ENCODE results near the gene PTPRT. TPM values are rescaled to one million over a fixed set of nuclear protein-coding genes. Genes with fewer than 3 reads are reported as not detected.
"Not testable (repeated sequence)": the region's sequence is repeated elsewhere in the genome, so short reads cannot be mapped to it uniquely, and the experiment has no call there.

Gene PTPRT
- polyA plus RNA-seq, 1 donor, result 0.53 TPM

DNA sequence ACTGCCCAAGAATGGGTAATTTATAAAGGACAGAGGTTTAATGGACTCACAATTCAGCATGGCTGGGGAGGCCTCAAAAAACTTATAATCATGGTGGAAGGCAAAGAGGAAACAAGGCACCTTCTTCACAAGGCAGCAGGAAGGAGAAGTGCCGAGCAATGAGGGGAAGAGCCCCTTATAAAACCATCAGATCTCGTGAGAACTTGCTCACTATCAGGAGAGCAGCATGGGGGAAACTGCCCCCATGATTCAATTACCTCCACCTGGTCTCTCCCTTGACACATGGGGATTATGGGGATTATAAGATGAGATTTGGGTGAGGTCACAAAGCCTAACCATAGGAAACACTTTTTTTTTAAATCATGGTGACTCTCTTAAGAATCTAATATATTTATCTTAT, 278.9 kb downstream of the PTPRT start:
- not testable (repeated sequence) for DNase-seq

DNA sequence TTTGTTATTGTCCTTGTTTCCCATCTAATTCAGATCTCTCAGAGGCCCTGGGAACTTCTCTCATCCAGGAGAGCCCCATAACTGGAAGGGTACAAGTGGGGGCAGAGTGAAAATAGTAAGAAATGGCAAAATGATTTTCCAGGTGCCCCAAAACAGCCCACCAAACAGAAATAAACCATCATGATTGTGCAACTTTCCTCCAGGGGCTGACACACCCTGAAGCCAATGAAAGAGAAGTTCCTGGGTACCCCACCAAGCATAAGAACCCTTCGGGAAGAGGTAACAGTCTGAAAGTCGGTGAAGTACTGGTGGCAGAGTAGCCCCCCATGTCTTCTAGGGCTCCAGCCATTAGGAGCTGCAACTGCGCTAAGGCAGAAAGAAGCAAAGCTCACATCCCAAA, 282.0 kb downstream of the PTPRT start:
- no peak for DNase-seq

DNA sequence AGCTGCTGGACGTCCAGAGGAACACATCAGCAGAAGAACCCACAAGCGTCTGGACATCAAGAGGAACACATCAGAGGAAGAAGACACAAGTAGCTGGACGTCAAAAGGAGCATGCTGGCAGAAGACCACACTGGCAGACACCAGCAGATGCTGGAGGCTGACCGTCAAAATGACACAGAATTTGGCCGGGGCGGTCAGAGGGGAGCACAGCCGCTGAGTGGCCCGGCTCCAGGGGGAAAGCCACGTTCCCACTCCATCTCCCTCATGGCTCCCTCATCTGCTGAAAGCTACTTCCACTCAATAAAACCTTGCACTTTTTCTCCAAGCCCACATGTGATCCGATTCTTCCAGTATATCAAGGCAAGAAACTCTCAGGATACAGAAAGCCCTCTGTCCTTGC, 283.6 kb downstream of the PTPRT start:
- no peak for DNase-seq

DNA sequence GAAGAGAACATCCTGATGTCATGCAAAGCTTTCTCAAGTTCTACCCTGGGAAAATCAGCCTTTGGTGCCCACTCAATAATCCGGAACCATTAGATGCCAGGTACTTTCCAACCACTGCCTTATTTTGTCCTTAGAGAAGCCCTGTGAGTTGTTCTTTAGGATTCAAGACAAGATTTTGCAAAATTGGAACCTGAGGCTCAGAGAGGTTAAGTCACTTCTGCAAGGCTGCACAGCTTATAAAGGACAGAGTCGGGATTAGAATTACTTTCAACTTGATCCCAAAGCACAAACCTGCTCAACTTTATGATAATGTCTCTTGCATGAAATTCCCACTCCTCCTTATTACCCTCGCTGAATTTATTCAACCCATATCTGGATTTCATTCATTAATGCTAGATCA, 287.2 kb downstream of the PTPRT start:
- DNase-seq, result no peak

DNA sequence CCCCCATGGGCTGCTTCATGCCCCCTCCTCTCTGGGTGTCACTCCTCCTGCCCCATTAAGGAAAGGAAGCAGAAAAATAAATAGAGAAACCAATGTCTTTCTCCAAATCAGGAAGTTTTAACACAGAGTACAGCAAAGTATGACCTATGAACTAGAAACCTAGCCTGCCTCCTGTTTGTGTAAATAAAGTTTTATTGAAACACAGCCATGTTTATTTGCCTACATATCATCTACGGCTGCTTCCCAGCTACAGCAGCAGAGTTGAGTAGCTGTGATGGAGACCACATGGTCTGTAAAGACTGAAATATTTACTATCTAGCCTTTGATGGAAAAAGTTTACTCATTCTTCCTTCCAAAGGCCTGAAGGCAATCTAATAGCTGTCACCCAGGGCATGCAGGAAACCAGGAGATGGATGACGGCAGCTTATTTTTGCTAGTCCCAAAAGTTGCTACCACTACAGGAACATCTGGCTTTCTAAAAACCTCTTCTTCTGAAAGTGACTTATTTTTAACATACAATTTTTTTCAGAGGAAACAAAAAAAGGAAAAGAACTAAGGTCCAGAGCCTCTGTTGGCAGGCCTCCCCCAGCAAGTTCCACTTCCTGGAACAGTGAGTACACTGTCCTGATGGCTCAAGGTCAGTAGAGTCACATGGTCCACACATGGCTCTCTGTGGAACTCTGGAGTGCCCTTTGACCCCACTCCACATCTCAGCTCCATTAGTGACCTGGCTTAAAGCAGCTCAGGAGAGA, 287.8 kb downstream of the PTPRT start:
- no peak for DNase-seq

DNA sequence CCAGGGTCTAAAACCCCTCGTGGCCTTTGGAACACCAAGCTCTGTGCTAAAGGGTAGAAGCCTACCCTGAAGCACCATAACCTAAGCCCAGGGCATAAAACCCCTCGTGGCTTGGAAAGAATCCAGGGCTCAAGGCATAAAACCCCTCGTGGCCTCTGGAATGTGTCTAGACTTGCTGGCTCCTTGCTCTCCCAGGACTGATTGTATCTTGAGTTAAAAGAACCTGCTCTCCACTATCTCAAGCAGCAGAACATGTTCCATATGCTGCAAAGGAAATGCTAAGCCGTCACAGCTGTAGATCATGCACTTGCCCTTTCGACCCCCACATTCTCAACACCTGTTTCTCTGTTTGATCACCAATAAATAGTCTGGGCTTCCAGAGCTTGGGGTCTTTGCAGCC, 288.9 kb downstream of the PTPRT start:
- not testable (repeated sequence) for DNase-seq

DNA sequence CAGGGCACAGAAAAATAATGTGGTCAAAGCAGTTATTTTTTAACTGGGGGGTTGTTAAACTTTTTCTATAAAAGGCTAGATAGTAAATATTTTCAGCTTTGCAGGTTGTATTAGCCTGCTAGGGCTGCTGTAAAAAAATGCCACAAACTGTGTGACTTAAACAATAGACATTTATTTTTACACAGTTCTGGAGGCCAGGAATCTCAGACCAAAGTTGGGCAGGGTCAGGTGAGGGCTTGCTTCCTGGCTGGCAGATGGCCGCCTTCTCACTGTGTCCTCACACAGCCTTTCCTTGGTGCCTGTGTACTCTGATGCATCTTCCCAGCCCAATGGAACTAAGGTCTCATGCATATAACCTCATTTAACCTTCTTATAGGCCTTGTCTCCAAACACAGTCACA, 294.7 kb downstream of the PTPRT start:
- no peak for DNase-seq

DNA sequence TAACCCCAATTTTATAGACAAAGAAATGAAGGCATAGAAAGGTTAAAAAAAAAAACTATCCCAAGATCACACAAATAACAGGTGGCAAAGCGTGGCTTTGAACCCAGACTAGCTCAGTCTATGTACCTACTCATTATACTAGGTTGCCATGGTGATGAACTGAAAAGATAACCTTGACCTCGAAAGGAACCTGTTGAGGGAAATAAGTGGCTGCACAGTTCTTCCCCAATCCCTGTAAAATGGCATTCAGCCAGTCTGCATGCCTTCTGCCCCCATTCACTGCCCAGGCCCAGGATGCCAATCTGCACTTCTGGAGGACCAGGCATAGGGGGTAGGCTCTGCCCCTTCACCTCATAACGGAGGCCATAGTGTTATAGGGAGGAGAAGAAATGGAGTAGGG, 295.2 kb downstream of the PTPRT start:
- no peak for DNase-seq

DNA sequence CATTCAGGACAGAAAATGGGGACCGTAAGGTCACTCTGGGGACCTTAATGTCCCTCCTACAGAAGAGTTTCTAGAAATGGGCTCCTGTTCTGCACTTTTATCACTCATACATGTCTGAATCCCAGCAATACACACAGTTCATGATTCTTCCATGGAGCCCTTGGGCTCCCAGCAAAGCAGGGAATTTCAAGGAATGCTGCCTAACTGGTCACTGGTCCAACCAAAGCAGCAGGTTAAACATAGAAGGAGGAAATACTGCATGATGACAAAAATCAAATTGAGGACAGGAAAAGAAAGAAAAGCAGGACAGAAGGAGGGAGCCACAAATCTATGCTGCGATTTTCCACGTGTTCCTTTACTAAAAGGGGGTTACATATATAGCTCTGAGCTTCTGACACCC, 300.2 kb downstream of the PTPRT start:
- no peak for DNase-seq

DNA sequence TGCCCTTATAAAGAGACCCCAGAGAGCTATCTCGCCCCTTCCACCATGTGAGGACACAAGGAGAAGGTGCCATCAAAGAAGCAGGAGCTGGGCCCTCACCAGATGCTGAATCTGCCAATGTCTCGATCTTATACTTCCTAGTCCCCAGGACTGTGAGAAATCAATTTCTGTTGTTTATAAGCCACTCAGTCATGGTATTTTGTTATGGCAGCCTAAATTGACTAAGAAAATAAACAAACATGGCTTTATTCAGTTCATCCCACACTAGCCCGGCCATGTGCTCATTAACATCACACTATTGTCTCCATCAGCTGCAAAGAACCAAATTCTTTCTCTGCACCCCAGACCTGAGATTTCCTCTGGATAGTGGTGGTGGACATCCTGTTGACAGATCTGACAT, 302.4 kb downstream of the PTPRT start:
- DNase-seq, result no peak

DNA sequence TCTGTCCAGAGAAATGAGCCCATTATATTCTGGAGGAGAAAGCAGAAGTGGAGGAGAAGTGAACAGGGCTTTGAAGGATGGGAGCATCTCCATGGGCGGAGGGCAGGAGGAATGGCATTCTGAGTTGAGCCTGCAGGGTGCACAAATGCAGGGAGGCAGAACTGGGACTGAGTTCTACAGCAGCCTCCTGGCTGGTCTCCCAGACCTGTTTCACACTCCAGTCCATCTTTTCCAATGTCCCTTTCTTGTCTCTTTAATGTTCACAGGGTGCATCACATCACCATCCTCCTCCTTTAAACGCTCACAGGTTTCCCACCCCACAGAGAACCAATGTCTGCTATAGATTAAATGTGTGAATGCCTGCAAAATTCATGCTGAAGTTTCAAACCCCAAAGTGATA, 302.9 kb downstream of the PTPRT start:
- DNase-seq, result no peak

DNA sequence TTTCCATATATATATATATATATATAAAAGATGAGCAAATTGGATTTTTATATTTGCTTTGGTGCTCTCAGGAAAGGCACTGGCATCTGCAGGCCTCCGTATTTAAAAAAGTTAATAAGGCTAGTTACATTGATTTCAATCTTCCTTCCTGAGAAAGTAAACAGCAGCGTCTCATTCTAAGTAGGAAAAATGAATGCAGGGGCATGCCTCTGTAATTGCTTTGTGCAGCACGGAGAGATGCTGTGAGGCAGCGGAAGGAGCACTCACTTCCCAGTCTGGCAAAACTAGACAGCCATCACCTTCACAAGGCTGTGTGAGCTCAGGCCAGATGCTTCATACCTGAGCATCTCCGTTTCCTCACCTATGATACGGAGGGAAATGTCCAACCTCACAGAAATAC, 303.7 kb downstream of the PTPRT start:
- no peak for DNase-seq

DNA sequence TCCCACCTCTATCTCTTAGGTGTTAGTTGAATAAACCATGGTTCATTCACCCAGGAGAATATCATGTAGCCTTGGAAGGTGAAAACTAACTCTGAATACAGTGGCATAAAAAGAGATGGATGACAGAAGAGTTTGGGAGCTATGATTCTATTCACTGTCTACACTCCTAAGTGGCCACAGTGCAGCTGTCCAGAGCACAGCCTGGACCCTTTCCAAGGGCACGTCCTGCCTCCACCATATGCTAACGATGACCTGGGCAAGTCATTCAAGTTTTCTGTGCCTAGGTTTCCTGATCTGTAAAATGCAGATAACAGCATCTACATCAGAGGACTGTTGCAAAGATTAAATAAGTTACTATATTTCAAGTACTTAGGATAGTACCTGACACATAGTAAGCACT, 314.1 kb downstream of the PTPRT start:
- DNase-seq, result no peak

DNA sequence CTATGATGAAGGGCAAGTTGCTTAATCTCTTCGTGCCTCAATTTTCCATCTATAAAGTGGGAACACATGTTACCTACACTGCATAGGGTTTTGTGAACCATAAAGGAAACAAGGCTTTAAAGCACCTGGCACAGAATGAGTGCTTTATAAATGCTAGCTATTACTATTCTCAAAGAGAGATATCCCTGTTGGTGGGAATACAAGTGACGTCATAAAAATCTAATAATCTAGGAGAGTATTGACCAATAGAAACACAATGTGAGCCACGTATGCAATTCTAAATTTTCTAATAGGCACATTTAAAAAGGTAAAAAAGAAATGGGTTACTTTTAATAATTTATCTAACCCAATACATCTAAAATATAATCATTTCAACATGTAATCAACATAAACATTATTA, 316.4 kb downstream of the PTPRT start:
- no peak for DNase-seq

DNA sequence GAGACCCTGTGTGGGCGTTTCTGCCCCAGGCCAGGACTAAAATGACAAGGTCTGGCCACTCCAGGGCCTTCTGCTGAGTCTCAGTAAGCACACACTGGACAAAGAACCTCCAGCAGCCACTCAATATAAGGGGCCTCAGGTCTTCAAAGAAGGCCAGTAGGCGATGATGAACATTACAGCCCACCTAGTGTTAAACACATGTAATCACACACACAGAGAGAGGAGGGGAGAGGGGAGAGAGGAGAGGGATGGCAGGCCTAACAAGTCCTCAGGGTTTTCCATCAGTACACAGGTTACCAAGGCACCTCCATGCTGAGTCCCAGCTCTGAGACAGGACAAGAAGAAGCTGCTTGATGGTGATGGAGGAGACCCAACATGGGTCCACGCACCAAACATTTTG, 325.6 kb downstream of the PTPRT start:
- DNase-seq, result no peak

DNA sequence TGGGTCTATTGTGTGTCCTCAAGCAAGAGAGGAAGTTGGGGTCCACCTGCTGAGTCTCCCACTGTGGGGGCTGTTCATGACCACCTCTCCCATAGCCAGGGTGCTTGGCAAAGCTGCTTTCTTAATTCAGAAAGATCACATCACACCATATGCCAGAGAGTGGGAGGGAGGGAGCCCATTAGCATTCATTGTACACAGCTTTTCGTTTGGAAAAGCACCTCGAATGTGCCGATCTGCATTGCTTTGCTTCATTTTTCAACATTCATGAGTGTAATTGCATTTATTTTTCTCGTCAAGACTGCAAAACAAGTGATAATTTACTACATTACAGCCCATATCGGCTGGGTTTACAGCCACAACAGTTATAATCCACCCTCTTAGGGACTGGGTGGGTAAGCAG, 327.3 kb downstream of the PTPRT start:
- no peak for DNase-seq

DNA sequence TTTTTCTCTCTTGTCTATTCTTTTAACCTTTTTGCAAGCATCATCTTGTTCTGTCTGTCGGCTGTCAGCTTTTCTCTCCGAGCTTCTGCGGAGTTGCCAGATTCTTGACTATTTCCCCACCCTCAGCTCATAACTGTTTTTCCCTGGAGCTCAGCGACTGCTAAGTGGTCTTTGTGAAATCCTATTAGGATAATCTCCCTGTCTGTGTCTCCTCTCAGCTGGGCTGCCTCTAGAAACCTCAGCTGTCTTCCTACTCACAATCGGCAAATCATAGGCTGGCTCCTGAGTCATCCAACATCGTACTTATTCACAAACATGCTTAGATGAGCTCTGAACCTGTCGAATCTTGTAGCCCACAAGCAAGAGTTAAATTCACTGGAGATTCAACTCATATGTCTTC, 332.3 kb downstream of the PTPRT start:
- DNase-seq, result no peak

DNA sequence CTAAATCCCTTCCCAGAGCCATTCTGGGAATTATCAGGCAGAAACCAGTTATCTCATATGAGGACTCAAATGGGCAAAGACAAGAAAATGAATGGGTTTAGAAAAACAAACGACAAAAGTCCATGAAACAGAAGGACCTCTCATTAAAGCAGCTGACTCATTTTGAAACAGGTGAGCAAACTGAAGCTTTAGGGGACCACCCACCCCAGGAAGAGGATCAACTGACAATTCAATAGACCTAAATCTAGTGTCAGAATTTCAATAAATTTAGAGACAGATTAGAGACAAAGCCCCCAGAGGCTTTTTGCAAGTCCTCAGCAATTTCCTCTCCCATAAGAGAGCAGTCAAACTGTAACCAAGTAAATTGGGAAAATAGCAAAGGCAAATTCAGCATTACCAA, 333.8 kb downstream of the PTPRT start:
- DNase-seq, result no peak

DNA sequence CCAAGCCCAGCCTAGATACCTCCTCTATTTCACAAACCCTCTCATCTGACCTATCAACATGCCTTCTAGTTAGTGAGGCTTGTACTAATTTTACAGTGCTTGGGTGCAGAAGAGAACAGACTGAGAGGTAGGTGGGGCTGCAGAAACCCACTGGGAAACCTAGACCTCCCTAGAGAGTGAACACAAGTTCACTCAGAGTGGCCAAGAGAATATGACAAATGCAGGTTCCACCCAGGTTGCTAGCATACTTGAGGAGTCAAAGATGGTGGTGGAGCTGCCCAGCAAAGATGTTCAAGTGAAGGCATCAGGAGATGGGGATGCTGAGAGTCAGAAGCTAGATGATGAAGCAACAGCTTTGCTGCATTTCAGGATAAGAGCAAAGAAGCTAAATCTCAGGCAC, 337.0 kb downstream of the PTPRT start:
- no peak for DNase-seq

DNA sequence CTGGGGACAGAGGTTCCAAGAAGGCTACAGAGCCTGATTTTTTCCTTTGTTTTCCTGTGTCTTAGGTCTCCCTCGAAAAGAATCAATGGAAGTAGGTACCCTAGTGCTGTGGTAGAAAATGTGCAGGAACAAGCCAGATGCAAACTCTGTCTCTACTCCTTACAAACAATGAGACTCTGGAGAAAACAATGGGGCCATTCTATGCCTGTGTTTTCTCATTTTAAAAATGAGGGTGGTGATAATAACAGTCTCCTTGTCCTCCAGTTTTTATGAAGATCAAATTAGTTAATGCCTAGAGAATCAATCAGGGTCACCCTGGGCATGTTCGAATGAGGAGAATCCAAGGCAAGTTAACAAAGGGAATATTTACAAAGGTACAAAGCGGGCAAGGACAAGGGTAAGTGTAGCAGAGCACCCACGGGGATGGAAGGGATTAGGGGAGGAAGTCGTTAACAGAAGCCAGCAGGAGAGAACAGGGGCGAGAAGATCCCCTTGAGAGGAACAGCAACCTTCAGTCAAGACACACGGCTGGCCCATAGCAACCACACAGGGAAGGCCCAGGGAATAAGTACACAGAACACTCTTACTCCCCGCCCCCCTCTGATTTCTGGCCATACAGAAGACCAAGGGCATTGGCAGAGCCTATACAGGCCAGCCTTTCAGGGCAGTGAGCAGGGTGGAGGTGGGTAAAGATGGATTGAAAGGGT, 342.8 kb downstream of the PTPRT start:
- no peak for DNase-seq

DNA sequence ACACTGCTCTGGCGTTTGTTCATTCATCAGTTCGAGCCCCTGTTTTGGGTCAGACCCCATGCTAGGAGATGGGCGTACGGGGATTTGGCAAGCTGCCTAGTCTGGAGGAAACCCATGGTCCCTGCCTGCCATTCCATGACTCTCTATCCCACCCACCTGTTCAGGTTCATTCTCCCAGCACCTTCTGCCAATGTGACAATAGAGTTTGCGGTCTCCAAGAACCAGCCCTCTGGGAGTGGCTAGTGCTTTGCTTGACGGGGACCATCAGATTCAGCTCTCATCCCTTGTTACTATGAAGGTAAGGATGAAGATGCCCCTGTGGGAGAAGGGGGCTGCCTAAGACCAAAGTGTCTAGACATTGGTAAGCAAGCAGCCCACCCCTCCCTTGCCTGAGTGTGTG, 345.0 kb downstream of the PTPRT start:
- no peak for DNase-seq

DNA sequence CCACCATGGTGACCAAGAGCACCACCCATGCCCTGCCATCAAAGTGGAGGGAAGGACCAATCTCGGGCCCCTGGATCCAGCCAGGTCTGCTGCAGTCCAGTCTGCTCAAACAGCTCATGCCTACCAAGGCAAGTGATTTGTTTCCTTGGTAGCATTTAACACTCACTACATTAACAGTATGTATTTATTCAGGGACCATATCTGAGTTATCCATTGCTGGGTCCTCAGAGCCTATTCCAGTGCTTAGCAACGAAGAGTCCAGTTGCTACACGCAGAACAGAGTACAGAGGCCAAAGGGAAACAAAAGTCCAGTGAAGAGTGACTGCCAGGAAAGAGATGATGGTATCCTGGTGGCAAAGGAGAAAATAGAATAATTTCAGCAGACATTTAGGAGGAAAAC, 352.2 kb downstream of the PTPRT start:
- no peak for DNase-seq

DNA sequence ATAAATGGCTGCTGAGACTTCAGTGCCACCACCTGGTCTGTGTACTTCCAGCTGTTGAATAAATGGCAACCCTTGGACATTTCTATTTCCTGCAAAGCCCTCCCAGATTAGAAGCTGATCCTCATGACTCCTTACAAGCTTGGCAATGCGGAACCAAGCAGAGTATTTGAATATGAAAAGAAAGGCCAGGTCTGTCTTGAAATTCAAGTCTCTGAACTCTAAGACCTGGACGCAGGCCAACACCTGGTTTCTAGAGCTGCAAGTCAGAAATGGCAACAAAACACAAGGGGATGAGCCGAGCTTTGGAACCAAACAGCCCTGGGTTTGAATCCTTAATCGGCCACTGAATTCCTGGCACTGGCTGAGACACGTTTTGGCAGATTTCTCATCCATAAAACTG, 353.4 kb downstream of the PTPRT start:
- peak; percentile 17 for DNase-seq

DNA sequence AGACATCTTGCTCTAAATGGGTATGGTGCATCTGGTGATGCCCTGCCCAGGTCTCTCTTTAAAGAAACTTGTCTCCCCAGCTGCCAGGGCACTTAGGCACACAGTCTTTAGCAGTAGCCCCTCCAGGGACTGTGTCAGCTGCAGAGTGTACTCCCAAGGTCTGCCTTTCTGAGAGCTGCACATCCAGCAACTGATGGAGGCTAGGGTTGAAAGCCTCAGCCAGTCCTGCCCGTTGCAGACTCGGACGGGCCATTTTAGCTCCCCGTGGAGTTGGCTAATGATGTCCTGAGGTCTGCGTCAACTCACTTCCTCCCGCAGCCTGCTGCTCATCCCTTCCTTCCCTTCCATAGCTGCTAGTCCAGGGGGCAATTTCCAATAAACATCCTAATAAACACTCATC, 381.8 kb downstream of the PTPRT start:
- no peak for DNase-seq

All from left kidney (tissue), 2 donors.